Muscle layer of colon (tissue), 2 donors: ENCODE results near the gene RAB40A.
"Not testable (repeated sequence)": the region's sequence is repeated elsewhere in the genome, so short reads cannot be mapped to it uniquely, and the experiment has no call there.

Experiments used
- H3K27ac ChIP-seq: one replicate; pipeline ENCODE4 v1.7.0; 2013; ENCODE audit warnings: low read depth, mild to moderate bottlenecking, low read length, moderate library complexity
- H3K27me3 ChIP-seq, 2 donors: one replicate each; pipeline ENCODE4 v1.7.0; 2013; ENCODE audit warnings: low read length in 2 of 2, mild to moderate bottlenecking in 2 of 2; ENCODE audit not compliant: insufficient read depth in 2 of 2, control insufficient read depth in 1 of 2
- H3K36me3 ChIP-seq: one replicate; pipeline ENCODE4 v1.7.0; 2013; ENCODE audit warnings: mild to moderate bottlenecking, low read length; ENCODE audit not compliant: insufficient read depth
- H3K4me1 ChIP-seq: one replicate; pipeline ENCODE4 v1.7.0; 2013; ENCODE audit warnings: mild to moderate bottlenecking, low read length; ENCODE audit not compliant: insufficient read depth
- H3K4me3 ChIP-seq, 2 donors: one replicate each; pipeline ENCODE4 v1.7.0; 2013; ENCODE audit warnings: low read length in 2 of 2, low read depth in 1 of 2, mild to moderate bottlenecking in 1 of 2, moderate library complexity in 1 of 2
- H3K9ac ChIP-seq: one replicate; pipeline ENCODE4 v1.7.0; 2013; ENCODE audit warnings: low read length
- H3K9me3 ChIP-seq: one replicate; pipeline ENCODE4 v1.7.0; 2013; ENCODE audit warnings: mild to moderate bottlenecking, low read length
- donor health status: abdominal sarcoma.
- donor health status: Adenocarcinoma of cecum.

Gene RAB40A

GRCh38 chrX:103520386-103520785, 1.1 kb upstream of the RAB40A start:
- peaks cover 0 to 4% of the 10 kb centered on the region in 2 donors for H3K27me3 ChIP-seq
- no peaks in the 10 kb centered on the region for H3K36me3 ChIP-seq

DNA sequence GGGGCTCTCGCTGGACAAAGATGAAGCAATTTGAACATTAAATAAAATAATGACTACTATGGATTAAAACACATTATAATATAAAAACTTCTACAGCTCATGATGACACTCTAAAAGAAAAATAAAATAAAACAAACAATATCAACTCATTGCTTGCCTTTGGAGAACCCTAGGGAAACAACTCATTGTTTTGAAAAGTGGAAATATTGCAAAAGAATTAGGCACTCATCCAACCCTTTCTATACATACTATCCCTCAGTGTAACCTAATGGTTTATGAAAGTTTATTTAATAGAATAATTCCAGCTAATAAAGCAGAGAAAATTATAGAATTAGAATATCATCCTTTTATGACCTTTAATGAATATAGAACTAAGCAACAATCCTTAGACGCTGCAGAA, 718 bp downstream of the RAB40A start:
- H3K27ac ChIP-seq, result no peak overlapping the region
- no peaks in the 10 kb centered on the region for H3K36me3 ChIP-seq
- no peaks in the 10 kb centered on the region for H3K9me3 ChIP-seq
- no peak overlapping the region for H3K4me3 ChIP-seq
- H3K4me1 ChIP-seq, result no peaks in the 10 kb centered on the region
- H3K9ac ChIP-seq, result no peak overlapping the region
- no peaks in the 10 kb centered on the region for H3K27me3 ChIP-seq

More at GRCh38 chrX:103520386-103520785, 1.1 kb upstream of the RAB40A start:
- H3K9ac ChIP-seq, result no peak overlapping the region
- no peaks in the 10 kb centered on the region for H3K4me1 ChIP-seq
- no peaks in the 10 kb centered on the region for H3K9me3 ChIP-seq
- H3K27ac ChIP-seq, result no peak overlapping the region
- no peak overlapping the region for H3K4me3 ChIP-seq

- no peaks in the 10 kb centered on the region for H3K9me3 ChIP-seq
- no peaks in the 10 kb centered on the region for H3K27me3 ChIP-seq
- H3K4me3 ChIP-seq, result no peak overlapping the region
Observed at GRCh38 chrX:103517246-103517645, 2.0 kb downstream of the RAB40A start.

GRCh38 chrX:103513476-103514108, 5.7 kb downstream of the RAB40A start:
- Histone ChIP-seq H3K4me1 (no peaks in the 10 kb centered on the region), H3K27me3 (peaks cover 0 to 7% of the 10 kb centered on the region in 2 donors), H3K9ac (no peak overlapping the region), H3K36me3 (no peaks in the 10 kb centered on the region), H3K27ac (no peak overlapping the region), H3K4me3 (no peak overlapping the region), H3K9me3 (no peaks in the 10 kb centered on the region)

More at GRCh38 chrX:103517246-103517645, 2.0 kb downstream of the RAB40A start:
- no peak overlapping the region for H3K9ac ChIP-seq
- H3K4me1 ChIP-seq, result no peaks in the 10 kb centered on the region
- no peak overlapping the region for H3K27ac ChIP-seq
- H3K36me3 ChIP-seq, result no peaks in the 10 kb centered on the region

- no peaks in the 10 kb centered on the region for H3K36me3 ChIP-seq
- H3K9me3 ChIP-seq, result no peaks in the 10 kb centered on the region
- no peak overlapping the region for H3K9ac ChIP-seq
- H3K27me3 ChIP-seq, result peaks cover 0 to 7% of the 10 kb centered on the region in 2 donors
- H3K27ac ChIP-seq, result no peak overlapping the region
- H3K4me1 ChIP-seq, result no peaks in the 10 kb centered on the region
- no peak overlapping the region for H3K4me3 ChIP-seq
Observed at GRCh38 chrX:103513067-103513466, 6.2 kb downstream of the RAB40A start.

GRCh38 chrX:103510031-103510430, 9.3 kb downstream of the RAB40A start:
- Histone ChIP-seq H3K27me3 (peaks cover 0 to 7% of the 10 kb centered on the region in 2 donors), H3K27ac (no peak overlapping the region), H3K9me3 (no peaks in the 10 kb centered on the region)

DNA sequence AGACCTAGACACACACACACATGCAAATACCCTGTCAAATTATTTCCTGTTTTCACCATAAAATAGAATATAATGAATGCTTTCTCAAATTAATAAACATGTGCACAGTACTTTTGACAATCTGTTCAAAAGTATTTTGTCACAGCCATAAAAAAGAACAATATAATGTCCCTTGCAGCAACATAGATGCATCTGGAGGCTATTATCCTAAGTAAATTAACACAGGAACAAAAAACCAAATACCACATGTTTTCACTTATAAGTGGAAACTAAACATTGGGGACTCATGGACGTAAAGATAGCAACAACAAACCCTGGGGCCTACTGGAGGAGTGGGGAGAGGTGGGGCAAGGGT, 15.5 kb downstream of the RAB40A start:
- H3K27ac ChIP-seq, result no peak overlapping the region
- H3K4me3 ChIP-seq, result no peak overlapping the region
- H3K27me3 ChIP-seq, result no peaks in the 10 kb centered on the region
- no peaks in the 10 kb centered on the region for H3K9me3 ChIP-seq
- H3K9ac ChIP-seq, result no peak overlapping the region
- no peaks in the 10 kb centered on the region for H3K4me1 ChIP-seq
- H3K36me3 ChIP-seq, result no peaks in the 10 kb centered on the region

More at GRCh38 chrX:103510031-103510430, 9.3 kb downstream of the RAB40A start:
- no peaks in the 10 kb centered on the region for H3K4me1 ChIP-seq
- H3K36me3 ChIP-seq, result no peaks in the 10 kb centered on the region
- no peak overlapping the region for H3K9ac ChIP-seq
- H3K4me3 ChIP-seq, result no peak overlapping the region

- H3K27ac ChIP-seq, result no peak overlapping the region
- no peak overlapping the region for H3K4me3 ChIP-seq
- no peaks in the 10 kb centered on the region for H3K4me1 ChIP-seq
- no peaks in the 10 kb centered on the region for H3K36me3 ChIP-seq
- no peak overlapping the region for H3K9ac ChIP-seq
- no peaks in the 10 kb centered on the region for H3K27me3 ChIP-seq
- H3K9me3 ChIP-seq, result no peaks in the 10 kb centered on the region
Observed at GRCh38 chrX:103503163-103503852, 16.0 kb downstream of the RAB40A start.

DNA sequence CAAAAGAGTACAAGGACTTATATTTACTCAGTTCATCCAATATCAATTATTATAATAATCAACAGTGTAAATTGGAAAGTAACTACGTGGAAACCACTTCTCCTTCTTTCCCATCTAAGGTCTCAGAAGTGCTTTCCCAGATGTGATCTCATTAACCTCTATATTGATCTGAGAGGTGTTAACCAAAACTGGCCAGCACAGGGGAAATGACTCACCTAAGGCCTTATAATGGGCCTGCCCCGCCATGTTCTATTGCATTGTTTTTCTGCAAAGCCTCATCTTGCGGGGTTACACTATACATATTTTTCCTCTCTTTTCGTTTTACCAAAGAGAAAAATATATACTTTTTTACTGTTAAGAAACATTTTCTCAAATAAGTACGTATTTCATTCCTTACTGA, 20.5 kb downstream of the RAB40A start:
- Histone ChIP-seq H3K9me3 (no peaks in the 10 kb centered on the region), H3K4me1 (no peaks in the 10 kb centered on the region), H3K4me3 (no peak overlapping the region), H3K9ac (no peak overlapping the region), H3K27me3 (no peaks in the 10 kb centered on the region), H3K27ac (no peak overlapping the region), H3K36me3 (no peaks in the 10 kb centered on the region)

DNA sequence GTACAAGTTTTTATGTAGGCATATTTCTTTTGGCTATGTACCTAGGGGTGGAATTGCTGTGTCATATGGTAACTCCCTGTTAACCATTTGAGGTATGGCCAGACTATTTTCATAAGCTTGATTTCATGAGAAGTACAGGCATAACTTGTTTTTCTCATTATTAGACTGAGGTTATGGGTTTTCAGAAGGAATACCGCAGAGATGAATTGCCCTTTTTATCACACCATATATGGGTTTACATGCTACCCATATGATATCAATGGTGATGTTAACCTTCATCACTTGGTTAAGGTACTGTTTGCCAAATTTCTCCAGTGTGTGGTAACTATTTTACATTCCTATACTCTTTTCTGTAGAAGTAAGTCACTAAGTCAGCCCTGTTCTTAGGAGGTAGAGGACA, 23.5 kb downstream of the RAB40A start:
- no peaks in the 10 kb centered on the region for H3K4me1 ChIP-seq
- no peaks in the 10 kb centered on the region for H3K36me3 ChIP-seq
- no peak overlapping the region for H3K9ac ChIP-seq
- H3K9me3 ChIP-seq, result no peaks in the 10 kb centered on the region
- no peak overlapping the region for H3K4me3 ChIP-seq
- no peaks in the 10 kb centered on the region for H3K27me3 ChIP-seq
- no peak overlapping the region for H3K27ac ChIP-seq

GRCh38 chrX:103493578-103493977, 25.7 kb downstream of the RAB40A start:
- not testable (repeated sequence) for H3K36me3 ChIP-seq, H3K9ac ChIP-seq

GRCh38 chrX:103489733-103490132, 29.6 kb downstream of the RAB40A start:
- H3K27ac ChIP-seq, H3K9me3 ChIP-seq, H3K4me3 ChIP-seq, H3K4me1 ChIP-seq, H3K27me3 ChIP-seq, H3K9ac ChIP-seq, H3K36me3 ChIP-seq: not testable (repeated sequence)

More at GRCh38 chrX:103493578-103493977, 25.7 kb downstream of the RAB40A start:
- not testable (repeated sequence) for H3K9me3 ChIP-seq, H3K4me3 ChIP-seq, H3K4me1 ChIP-seq, H3K27ac ChIP-seq, H3K27me3 ChIP-seq
